Neural cell (in vitro differentiated cells): ENCODE results near the gene SCYGR2. TPM values are rescaled to one million over a fixed set of nuclear protein-coding genes. Genes with fewer than 3 reads are reported as not detected.

Experiments used
- H2AFZ ChIP-seq: fragments of 200-600, 300-800 bp; sonication (generic), shearing (Covaris generic); 2 replicates; pipeline ENCODE4 v1.6.0; 2014; ENCODE audit warnings: low read depth, mild to moderate bottlenecking, antibody characterized with exemption, low read length, moderate library complexity
- H3F3A ChIP-seq: fragments of 200-600 bp; shearing (Covaris generic); 2 replicates; pipeline ENCODE4 v1.6.1; 2016; ENCODE audit warnings: mild to moderate bottlenecking, moderate library complexity, mixed read lengths, antibody characterized with exemption, low read length; ENCODE audit not compliant: insufficient read depth, poor library complexity, severe bottlenecking
- H3K27ac ChIP-seq: fragments of 200-600, 300-800 bp; sonication (generic), shearing (Covaris generic); 2 replicates; pipeline ENCODE4 v1.5.1; 2014; ENCODE audit warnings: mild to moderate bottlenecking, low read length, moderate library complexity
- H3K27me3 ChIP-seq: fragments of 300-800, 200-600 bp; sonication (generic), shearing (Covaris generic); 2 replicates; pipeline ENCODE4 v1.6.0; 2014; ENCODE audit warnings: mild to moderate bottlenecking, low read depth, low read length, moderate library complexity; ENCODE audit not compliant: insufficient read depth
- H3K36me3 ChIP-seq: fragments of 300-800, 200-600 bp; sonication (generic), shearing (Covaris generic); 2 replicates; pipeline ENCODE4 v1.5.1; 2014; ENCODE audit warnings: mild to moderate bottlenecking, antibody characterized with exemption, low read length, moderate library complexity; ENCODE audit not compliant: insufficient read depth
- H3K4me2 ChIP-seq: fragments of 300-800, 200-600 bp; sonication (generic), shearing (Covaris generic); 2 replicates; pipeline ENCODE4 v1.6.0; 2014; ENCODE audit warnings: mild to moderate bottlenecking, low read length
- H3K4me3 ChIP-seq: fragments of 300-800, 200-600 bp; sonication (generic), shearing (Covaris generic); 2 replicates; pipeline ENCODE4 v1.5.1; 2014; ENCODE audit warnings: mild to moderate bottlenecking, low read length, moderate library complexity
- H3K79me2 ChIP-seq: fragments of 200-600 bp; shearing (Covaris generic); replicated peaks from 2 replicates; pipeline ENCODE4 v1.6.0; 2014; ENCODE audit warnings: mild to moderate bottlenecking, low read length, moderate library complexity; ENCODE audit not compliant: insufficient read depth
- H3K9ac ChIP-seq: fragments of 300-800, 200-600 bp; sonication (generic), shearing (Covaris generic); 2 replicates; pipeline ENCODE4 v1.6.1; 2016; ENCODE audit warnings: mild to moderate bottlenecking, low read length, mixed read lengths
- H3K9me2 ChIP-seq: fragments of 200-600 bp; shearing (Covaris generic); 2 replicates; pipeline ENCODE4 v1.6.1; 2016; ENCODE audit warnings: mild to moderate bottlenecking, low read length, mixed read lengths; ENCODE audit not compliant: insufficient read depth
- H3K9me3 ChIP-seq: fragments of 200-600, 300-800 bp; sonication (generic), shearing (Covaris generic); 2 replicates; pipeline ENCODE4 v1.6.1; 2016; ENCODE audit warnings: mild to moderate bottlenecking, mixed run types, low read length, moderate library complexity, mixed read lengths
- H4K20me1 ChIP-seq: fragments of 200-600 bp; shearing (Covaris generic); 2 replicates; pipeline ENCODE4 v1.6.1; 2016; ENCODE audit warnings: mild to moderate bottlenecking, mixed run types; ENCODE audit not compliant: insufficient read depth
- EP300 ChIP-seq: fragments of 450-650 bp; conservative IDR thresholded peaks from 2 replicates; pipeline ENCODE4 v1.6.1; 2014; ENCODE audit warnings: antibody characterized with exemption, mild to moderate bottlenecking, moderate library complexity; ENCODE audit not compliant: poor library complexity, severe bottlenecking
- EZH2 ChIP-seq: fragments of 200-600, 300-800 bp; shearing (Covaris generic), sonication (generic); IDR thresholded peaks from 2 replicates; pipeline ENCODE4 v1.6.1; 2014; ENCODE audit warnings: antibody characterized with exemption, low read length, borderline replicate concordance, mild to moderate bottlenecking; ENCODE audit not compliant: insufficient read depth, poor library complexity, severe bottlenecking
- MXI1 ChIP-seq: fragments of 450-650 bp; conservative IDR thresholded peaks from 2 replicates; pipeline ENCODE4 v1.6.1; 2014; ENCODE audit warnings: antibody characterized with exemption, mild to moderate bottlenecking; ENCODE audit not compliant: poor library complexity, severe bottlenecking
- POLR2AphosphoS5 ChIP-seq: IDR thresholded peaks from 2 replicates; pipeline ENCODE4 v1.6.1; 2012
- RAD21 ChIP-seq: fragments of 450-650 bp; conservative IDR thresholded peaks from 2 replicates; pipeline ENCODE4 v1.6.1; 2014; ENCODE audit warnings: antibody characterized with exemption, mild to moderate bottlenecking, moderate library complexity
- SMC3 ChIP-seq: fragments of 450-650 bp; conservative IDR thresholded peaks from 2 replicates; pipeline ENCODE4 v1.6.1; 2014; ENCODE audit warnings: antibody characterized with exemption, mild to moderate bottlenecking, moderate library complexity; ENCODE audit not compliant: poor library complexity
- TAF1 ChIP-seq: IDR thresholded peaks from 2 replicates; pipeline ENCODE4 v1.6.1; 2012; ENCODE audit warnings: low read depth
- polyA plus RNA-seq: library from polyadenylated mRNA; depleted of rRNA; stranded (reverse); fragments of >200 nt; gene quantifications from 2 replicates; pipeline ENCODE4 v1.2.3, GENCODE V29; 2014
- TF ChIP-seq, protein P1 (sequence below): IDR thresholded peaks from 2 replicates; pipeline ENCODE4 v1.6.1; 2012; ENCODE audit warnings: borderline replicate concordance
- TF ChIP-seq, protein P2 (sequence below): fragments of 450-650 bp; IDR thresholded peaks from 2 replicates; pipeline ENCODE4 v1.5.1; 2014; ENCODE audit warnings: antibody characterized with exemption, mild to moderate bottlenecking, moderate library complexity; ENCODE audit not compliant: poor library complexity, severe bottlenecking

Gene SCYGR2
- polyA plus RNA-seq, 1 donor from 2014 or later = not detected

DNA sequence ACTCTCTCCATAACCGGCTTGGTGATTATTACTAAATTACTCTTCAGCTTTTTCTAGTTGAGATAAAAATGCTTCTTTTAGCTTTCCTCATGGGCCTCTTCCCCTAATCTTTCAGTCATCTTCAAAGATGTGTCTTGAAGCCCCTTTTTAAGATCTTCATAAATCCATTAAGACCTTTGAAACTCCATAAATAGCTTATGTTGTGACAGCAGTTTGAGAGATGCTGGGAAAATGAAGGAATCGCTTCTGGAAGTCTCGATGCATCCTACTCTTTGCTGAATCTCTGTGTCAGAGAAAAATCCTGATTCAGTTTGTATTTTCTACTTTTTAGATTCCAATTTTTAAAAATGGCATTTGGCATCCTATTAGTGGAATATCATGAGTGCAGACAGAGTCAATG is 31.6 kb downstream of the SCYGR2 start:
- peak overlapping the region; percentile 75 for H3K4me2 ChIP-seq
- peaks cover 4% of the 10 kb centered on the region for H3K79me2 ChIP-seq
- H4K20me1 ChIP-seq = no peaks in the 10 kb centered on the region
- H3K9ac ChIP-seq = peak overlapping the region; percentile 63
- H2AFZ ChIP-seq = no peak overlapping the region
- peak overlapping the region; percentile 54 for H3K4me3 ChIP-seq
- TF ChIP-seq EZH2 (no peak), EP300 (peak; percentile 97), MXI1 (no peak), RAD21 (peak; percentile 36), SMC3 (no peak), POLR2AphosphoS5 (peak; percentile 87)
- TF ChIP-seq, protein P1, sequence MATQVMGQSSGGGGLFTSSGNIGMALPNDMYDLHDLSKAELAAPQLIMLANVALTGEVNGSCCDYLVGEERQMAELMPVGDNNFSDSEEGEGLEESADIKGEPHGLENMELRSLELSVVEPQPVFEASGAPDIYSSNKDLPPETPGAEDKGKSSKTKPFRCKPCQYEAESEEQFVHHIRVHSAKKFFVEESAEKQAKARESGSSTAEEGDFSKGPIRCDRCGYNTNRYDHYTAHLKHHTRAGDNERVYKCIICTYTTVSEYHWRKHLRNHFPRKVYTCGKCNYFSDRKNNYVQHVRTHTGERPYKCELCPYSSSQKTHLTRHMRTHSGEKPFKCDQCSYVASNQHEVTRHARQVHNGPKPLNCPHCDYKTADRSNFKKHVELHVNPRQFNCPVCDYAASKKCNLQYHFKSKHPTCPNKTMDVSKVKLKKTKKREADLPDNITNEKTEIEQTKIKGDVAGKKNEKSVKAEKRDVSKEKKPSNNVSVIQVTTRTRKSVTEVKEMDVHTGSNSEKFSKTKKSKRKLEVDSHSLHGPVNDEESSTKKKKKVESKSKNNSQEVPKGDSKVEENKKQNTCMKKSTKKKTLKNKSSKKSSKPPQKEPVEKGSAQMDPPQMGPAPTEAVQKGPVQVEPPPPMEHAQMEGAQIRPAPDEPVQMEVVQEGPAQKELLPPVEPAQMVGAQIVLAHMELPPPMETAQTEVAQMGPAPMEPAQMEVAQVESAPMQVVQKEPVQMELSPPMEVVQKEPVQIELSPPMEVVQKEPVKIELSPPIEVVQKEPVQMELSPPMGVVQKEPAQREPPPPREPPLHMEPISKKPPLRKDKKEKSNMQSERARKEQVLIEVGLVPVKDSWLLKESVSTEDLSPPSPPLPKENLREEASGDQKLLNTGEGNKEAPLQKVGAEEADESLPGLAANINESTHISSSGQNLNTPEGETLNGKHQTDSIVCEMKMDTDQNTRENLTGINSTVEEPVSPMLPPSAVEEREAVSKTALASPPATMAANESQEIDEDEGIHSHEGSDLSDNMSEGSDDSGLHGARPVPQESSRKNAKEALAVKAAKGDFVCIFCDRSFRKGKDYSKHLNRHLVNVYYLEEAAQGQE = peak; percentile 100
- TF ChIP-seq, protein P2, sequence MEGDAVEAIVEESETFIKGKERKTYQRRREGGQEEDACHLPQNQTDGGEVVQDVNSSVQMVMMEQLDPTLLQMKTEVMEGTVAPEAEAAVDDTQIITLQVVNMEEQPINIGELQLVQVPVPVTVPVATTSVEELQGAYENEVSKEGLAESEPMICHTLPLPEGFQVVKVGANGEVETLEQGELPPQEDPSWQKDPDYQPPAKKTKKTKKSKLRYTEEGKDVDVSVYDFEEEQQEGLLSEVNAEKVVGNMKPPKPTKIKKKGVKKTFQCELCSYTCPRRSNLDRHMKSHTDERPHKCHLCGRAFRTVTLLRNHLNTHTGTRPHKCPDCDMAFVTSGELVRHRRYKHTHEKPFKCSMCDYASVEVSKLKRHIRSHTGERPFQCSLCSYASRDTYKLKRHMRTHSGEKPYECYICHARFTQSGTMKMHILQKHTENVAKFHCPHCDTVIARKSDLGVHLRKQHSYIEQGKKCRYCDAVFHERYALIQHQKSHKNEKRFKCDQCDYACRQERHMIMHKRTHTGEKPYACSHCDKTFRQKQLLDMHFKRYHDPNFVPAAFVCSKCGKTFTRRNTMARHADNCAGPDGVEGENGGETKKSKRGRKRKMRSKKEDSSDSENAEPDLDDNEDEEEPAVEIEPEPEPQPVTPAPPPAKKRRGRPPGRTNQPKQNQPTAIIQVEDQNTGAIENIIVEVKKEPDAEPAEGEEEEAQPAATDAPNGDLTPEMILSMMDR = no peak
- no peaks in the 10 kb centered on the region for H3K9me2 ChIP-seq
- H3K27ac ChIP-seq = peak overlapping the region; percentile 97
- H3K27me3 ChIP-seq = no peaks in the 10 kb centered on the region
- peaks cover 4% of the 10 kb centered on the region for H3F3A ChIP-seq
- H3K36me3 ChIP-seq = no peaks in the 10 kb centered on the region
- no peaks in the 10 kb centered on the region for H3K9me3 ChIP-seq

DNA sequence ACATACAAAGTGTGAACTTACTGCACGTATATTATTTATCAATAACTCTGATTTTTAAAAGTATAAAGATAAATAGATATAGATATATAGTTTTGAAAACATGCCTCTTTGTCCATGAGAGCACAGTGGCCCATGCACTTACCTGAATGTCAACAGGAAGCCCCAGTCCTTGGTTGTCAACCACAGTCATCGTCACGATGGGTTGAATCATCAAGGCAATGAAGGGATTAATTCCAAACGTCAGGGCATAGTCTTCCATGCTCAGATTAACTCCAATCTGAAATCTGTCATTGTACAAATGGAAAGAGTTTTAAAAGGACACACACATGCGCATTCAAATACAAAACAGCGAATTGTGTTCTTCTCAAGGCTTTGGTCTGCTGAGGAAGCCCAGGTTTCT is 34.1 kb downstream of the SCYGR2 start:
- H3K27me3 ChIP-seq = no peaks in the 10 kb centered on the region
- no peak overlapping the region for H2AFZ ChIP-seq
- H3K9me2 ChIP-seq = no peaks in the 10 kb centered on the region
- peak overlapping the region; percentile 24 for H3K9ac ChIP-seq
- H4K20me1 ChIP-seq = no peaks in the 10 kb centered on the region
- TF ChIP-seq TAF1 (no peak), SMC3 (no peak), RAD21 (no peak), EZH2 (no peak), EP300 (no peak), MXI1 (no peak), POLR2AphosphoS5 (no peak)
- TF ChIP-seq, protein P2 = no peak
- H3K27ac ChIP-seq = peak overlapping the region; percentile 97
- peaks cover 4% of the 10 kb centered on the region for H3K79me2 ChIP-seq
- H3K9me3 ChIP-seq = no peaks in the 10 kb centered on the region
- H3K36me3 ChIP-seq = no peaks in the 10 kb centered on the region
- H3F3A ChIP-seq = peaks cover 4% of the 10 kb centered on the region
- peak overlapping the region; percentile 75 for H3K4me2 ChIP-seq
- peak overlapping the region; percentile 54 for H3K4me3 ChIP-seq
